ENCODE results near the gene SLC35F1.
"Not testable (repeated sequence)": the region's sequence is repeated elsewhere in the genome, so short reads cannot be mapped to it uniquely, and the experiment has no call there.

SLC35F1 gene

GRCh38 chr6:117906958-117907600 lies at the start of gene SLC35F1:
Gene SLC35F1 (plus strand): TSS chr6:117907264.
- DNase-seq (ENCODE audit: low read depth in 2 of 2): peak in 1 of 2 donors; percentile 18

- DNase-seq (ENCODE audit: low read depth in 2 of 2): not testable (repeated sequence)
These were observed 48.5 kb upstream of the SLC35F1 start for GRCh38 chr6:117858601-117859000.

DNA sequence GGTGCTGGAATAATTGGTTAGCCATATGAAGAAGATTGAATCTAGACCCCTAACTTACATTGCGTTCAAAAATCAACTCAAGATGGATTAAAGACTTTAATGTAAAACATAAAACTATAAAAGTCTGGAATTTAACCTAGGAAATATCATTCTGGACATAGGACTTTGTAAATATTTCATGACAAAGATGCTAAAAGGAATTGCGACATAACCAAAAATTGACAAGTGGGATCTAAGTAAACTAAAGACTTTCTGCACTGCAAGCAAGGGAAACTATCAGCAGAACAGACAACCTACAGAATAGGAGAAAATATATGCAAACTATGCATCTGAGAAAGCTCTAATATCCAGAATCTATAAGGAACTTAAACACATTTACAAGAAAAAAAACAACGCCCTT lies 45.5 kb upstream of the SLC35F1 start:
- no peak for DNase-seq (ENCODE audit: low read depth in 2 of 2)

GRCh38 chr6:117866561-117866960 lies 40.5 kb upstream of the SLC35F1 start:
- no peak for DNase-seq (ENCODE audit: low read depth in 2 of 2)

DNA sequence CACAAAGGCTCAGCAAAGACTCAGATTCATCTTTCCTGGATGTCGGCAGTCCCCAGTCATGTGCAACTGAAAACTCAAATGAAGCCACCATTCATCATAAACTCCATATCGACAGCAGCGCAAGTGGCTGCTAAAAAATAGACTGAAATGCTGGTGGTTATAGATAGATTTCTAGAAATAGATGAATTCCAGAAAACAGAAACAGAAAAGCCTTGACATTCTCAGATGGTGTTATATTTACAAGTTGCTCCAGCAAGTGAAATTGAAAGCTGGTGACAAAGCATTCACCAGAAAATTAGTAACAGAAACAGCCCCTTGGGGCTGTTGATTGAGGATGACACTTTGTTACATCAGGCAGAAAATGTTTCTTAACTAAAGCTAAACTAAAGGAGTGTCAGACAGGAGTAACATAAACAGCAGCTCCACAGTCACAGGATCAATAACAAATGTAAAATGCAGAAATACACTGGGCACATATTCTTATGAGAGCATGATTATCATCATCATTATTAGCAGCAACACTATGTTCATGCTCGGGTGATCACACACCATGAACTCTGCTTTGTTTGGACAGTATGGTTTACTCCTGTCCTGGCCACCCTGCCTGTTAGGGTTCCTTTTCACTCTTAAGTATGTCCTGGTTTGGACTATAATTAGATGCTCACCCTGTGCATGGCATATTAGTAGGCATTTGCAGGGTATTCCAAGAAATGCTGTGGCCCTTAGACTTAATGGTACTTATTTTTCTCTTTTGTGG lies 36.4 kb upstream of the SLC35F1 start:
- no peak for DNase-seq (ENCODE audit: low read depth in 2 of 2)

DNA sequence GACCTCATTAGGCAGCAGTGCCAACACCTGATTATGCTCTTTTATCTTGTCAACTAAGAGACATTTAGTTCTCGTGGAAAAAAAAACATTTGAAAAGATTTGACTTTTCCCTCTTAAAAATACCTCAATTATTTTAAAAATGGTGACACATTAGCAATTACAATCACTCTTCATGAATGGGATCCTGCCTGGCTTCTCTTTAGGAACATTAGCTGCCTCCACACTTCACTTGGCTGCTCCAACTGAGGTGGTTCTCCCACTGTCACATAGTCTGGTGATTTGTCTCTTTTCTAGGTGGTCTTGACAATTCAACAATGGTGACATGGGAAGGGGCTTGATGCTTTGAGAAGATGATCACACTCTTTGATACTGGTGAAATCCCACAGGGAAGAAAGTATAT lies 26.2 kb upstream of the SLC35F1 start:
- no peak for DNase-seq (ENCODE audit: low read depth in 2 of 2)

- no peak for DNase-seq (ENCODE audit: low read depth in 2 of 2)
These were observed 16.9 kb upstream of the SLC35F1 start for GRCh38 chr6:117890172-117890571.

- no peak for DNase-seq (ENCODE audit: low read depth in 2 of 2)
These were observed 532 bp upstream of the SLC35F1 start for GRCh38 chr6:117906507-117906957.

GRCh38 chr6:117907601-117908245 lies 659 bp downstream of the SLC35F1 start:
- no peak for DNase-seq (ENCODE audit: low read depth in 2 of 2)

DNA sequence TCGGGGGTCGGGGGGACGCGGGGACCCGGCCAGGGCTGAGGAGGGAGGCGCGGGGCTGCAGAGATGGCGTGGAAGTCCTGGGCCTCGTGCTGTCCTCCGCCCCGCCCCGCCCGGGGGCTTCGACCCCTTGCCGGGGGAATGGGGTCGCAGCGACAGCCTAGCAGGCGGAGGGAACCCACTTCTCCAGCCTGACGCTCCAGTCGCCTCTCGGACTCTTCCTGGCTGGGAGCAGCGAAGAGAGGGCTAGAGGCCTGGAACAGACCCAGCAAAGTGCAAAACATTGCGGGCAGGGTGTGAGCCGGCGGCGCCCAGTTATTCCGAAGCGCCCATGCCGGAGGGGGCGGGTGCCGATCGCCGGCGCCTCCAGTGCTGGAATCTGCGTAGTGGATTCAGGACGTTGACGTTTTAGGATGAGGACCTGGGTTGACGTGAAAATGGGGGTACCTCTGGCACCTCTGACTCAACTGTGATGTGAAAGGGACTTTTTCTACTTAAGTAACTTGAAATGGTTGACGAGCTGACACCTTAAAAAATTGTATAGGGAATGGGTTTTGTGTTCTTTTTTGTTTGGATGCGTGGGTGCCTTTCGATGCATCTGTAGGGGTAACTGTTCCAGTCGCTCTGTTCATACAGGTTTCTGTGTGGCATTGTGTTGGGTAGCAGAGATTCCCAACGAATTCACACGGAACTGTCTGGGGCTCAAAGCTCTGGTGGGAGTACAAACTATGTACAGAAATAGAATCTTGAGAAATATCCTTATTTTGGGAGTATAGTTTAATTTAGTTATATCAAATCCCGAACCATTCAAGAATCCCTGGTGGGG lies 1.4 kb downstream of the SLC35F1 start:
- no peak for DNase-seq (ENCODE audit: low read depth in 2 of 2)

DNA sequence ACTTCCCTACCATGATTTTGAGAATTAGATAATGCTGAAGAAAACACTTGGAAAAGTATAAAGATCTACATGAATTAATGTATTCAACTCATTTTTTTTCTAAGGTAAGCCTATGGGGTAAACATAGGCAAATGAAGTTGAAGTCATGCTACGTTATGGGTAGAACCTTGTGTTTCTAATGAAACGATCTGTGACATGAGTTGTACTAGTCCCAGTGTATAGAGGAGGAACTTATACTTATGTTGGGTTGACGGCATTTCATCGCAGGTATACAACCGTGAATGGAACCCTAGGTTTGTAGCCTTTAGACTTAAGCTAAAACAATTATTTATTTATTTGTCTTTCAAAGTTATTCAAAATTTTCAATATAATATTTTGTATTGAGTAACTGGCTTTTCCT lies 2.6 kb downstream of the SLC35F1 start:
- DNase-seq (ENCODE audit: low read depth in 2 of 2): no peak

DNA sequence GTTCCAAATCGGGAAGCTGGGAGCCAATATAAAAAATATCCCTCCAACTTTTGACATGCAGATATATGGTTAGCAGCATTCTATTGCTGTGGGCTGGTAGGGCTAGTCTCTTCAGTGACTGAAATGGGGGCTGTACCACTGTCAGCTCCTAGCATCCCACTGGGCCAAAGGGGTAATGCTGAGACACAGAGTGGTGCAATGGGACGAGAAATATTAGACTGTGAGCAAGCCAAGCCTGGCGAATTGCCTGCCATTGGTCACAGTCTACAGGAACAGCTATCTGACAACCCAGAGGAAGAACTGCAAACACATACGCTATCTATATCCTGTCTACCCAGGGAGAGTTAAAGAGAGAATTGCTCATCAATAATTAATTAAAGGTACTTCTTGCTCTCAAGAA lies 3.5 kb downstream of the SLC35F1 start:
- no peak for DNase-seq (ENCODE audit: low read depth in 2 of 2)

DNA sequence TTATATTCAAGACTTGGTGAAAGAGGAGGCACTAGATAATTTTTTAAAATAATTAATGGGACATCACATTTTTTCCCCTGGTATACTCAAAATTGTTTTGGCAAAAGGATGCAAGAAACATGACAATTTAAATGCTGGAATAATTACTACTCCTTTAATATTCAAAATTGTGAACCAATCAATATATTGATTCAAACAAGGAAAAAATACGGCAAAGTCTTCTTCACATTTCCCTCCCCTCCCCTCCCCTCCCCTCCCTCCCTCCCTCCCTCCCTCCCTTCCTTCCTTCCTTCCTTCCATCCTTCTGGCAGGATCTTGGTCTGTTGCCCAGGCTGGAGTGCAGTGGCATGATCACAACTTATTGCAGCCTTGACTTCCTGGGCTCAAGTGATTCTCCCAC lies 4.1 kb downstream of the SLC35F1 start:
- no peak for DNase-seq (ENCODE audit: low read depth in 2 of 2)

GRCh38 chr6:117911660-117912059 lies 4.6 kb downstream of the SLC35F1 start:
- DNase-seq (ENCODE audit: low read depth in 2 of 2): no peak

GRCh38 chr6:117915846-117916245 lies 8.8 kb downstream of the SLC35F1 start:
- no peak for DNase-seq (ENCODE audit: low read depth in 2 of 2)

DNA sequence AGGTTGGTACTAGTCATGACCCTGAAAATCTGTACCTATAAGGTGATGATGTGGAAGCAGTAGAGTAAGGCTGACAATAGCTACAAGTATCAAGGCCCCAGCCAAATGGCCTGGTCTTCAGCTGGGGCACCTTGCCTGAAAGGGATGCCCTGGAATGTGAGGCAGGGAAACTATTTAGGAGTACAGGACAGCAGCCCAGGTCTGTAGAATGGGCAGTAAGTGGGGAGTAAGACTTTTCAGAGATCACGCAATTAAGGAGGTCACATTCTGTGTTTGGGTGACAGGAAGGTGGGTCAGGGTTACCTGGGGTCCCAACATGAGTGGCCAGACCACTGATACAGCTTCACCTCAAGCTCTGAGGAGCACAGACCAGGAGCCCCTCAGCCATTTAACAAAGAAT lies 9.4 kb downstream of the SLC35F1 start:
- DNase-seq (ENCODE audit: low read depth in 2 of 2): no peak

DNA sequence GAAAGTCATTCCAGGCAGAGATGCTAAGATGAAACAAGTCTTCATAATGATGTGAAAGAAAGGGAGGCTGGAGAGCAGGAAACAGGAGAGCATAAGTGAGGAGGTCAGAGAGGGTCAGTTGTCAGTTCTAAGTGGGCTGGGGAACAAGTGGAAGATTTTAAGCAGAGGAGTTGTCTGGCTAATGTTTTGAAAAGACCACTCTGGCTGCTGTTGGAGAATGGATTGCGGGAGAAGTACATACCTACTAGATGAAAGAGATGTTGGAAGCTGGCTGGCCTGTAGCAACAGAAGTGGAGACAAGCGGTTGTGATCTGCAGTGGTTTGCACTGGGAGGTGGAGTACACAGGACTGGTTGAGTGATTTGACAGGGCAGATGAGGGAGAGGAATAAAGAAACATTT lies 10.1 kb downstream of the SLC35F1 start:
- no peak for DNase-seq (ENCODE audit: low read depth in 2 of 2)

DNA sequence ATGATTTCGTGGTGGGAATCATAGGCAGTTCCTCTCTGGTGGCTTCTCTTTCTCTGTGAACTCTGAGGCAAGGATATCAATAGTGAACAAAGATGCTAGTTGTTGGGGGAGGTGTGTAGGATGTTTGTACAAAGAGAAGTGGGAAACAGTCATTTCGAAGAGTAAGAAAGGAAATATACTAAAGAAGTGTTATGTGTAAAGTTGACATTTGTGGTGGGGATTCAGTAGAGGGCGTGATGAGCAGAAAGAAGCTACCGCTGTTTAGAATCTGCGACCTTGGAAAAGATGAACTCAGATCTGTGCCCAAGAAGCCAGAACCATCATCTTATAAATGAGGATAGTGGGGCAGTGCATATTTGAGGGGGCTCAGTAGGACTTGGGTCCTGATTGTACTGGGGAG lies 11.4 kb downstream of the SLC35F1 start:
- no peak for DNase-seq (ENCODE audit: low read depth in 2 of 2)

GRCh38 chr6:117919275-117919674 lies 12.2 kb downstream of the SLC35F1 start:
- no peak for DNase-seq (ENCODE audit: low read depth in 2 of 2)

DNA sequence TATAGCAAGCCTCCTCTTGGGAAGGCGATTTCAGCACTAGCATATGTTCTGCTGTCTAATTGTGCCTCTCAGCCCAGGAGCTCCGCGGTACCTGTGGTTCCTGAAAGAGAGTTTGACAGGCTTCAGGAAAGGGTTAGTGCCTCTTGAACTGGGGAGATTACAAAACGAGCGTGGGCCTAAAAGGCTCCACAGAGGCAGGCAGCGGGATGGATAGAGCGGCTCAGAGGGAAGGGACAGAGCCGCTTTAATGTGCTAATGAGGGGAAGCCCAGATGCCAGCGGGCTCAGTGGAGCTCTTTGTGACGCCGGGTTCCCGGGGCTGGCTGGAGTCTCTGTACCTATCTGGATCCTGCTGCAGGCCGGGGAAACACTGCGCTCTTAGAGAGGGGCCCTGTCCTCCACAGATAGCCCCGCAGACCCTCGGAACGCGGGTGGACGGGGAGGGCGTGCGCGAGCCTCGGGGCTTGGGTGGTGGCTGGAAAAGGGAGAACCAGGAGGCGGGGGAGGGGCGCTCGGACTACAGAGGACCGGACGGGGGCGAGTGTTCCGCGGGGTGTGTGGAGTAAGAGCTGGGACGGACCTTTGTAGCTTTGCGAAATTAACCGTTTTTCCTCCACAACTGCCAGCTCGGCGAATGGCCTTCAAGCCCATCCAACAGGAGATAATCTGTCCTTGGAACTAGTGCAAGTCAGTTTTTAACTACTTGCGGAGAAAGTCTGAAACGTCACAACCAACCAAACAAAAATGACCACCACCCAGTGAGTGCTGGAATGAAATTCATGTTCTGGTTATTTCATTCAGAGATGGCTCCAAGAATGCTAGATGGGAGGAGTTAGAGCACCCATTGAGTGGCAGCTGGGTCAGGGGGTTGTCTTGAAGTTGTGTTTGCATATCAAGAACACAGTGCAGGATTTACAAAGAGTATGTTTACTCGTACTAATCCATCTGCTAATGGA lies 13.0 kb downstream of the SLC35F1 start:
- DNase-seq (ENCODE audit: low read depth in 2 of 2): no peak

- no peak for DNase-seq (ENCODE audit: low read depth in 2 of 2)
These were observed 17.6 kb downstream of the SLC35F1 start for GRCh38 chr6:117924690-117925089.

Data from stimulated activated CD4-positive, alpha-beta T cell treated with anti-CD3 and anti-CD28 coated beads, Interleukin-15, amount 100 ng/mL, for 48 hours (primary cell).